Activated CD8-positive, alpha-beta memory T cell treated with anti-CD3 and anti-CD28 coated beads, Interleukin-2, amount 50 U/mL, for 24 hours (primary cell): ENCODE measurements around the gene SLC25A36.
"Not testable (repeated sequence)": the region's sequence is repeated elsewhere in the genome, so short reads cannot be mapped to it uniquely, and the experiment has no call there.

Source experiments
- DNase-seq: peaks from one replicate; pipeline ENCODE4 v3.0.0-alpha.2; 2020; ENCODE audit errors: extremely low read depth

SLC25A36 gene

DNA sequence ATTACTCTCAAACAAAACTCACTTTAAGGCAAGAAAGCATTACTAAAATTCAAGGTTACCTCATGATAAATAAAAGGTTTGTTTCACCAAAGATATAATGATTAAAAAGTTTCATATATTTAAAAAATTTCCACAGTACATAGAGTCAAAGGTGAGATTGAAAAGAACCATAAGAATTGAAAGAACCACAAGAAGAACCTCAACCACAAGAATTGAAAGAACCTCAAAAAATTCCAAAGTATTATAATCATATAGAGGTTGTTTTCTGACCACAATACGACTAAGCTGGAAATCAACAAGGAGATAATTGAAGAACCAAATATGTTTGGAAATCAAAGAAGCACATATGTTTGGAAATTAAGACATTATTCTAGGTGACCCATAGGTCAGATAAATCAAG is 52.7 kb downstream of the SLC25A36 start:
- DNase-seq: no peak

DNA sequence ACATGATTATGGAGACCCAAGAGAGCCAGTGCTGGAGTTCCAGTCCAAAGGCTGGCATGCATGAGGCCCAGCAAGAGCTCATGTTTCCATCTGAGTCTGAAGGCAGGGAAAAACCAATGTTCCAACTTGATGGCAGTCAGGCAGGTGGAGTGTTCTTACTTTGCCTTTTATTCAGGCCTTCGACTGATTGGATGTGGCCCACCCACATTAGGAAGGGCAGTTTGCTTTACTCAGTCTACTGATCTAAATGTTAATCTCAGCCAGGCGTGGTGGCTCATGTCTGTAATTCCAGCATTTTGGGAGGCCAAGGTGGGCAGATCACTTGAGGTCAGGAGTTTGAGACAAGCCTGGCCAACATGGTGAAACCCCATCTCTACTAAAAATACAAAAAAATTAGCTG is 53.2 kb downstream of the SLC25A36 start:
- DNase-seq: not testable (repeated sequence)

- no peak for DNase-seq
Observed at GRCh38 chr3:140995881-140996280, 54.2 kb downstream of the SLC25A36 start.

- no peak for DNase-seq
Observed at GRCh38 chr3:141000027-141000663, 58.5 kb downstream of the SLC25A36 start.

DNA sequence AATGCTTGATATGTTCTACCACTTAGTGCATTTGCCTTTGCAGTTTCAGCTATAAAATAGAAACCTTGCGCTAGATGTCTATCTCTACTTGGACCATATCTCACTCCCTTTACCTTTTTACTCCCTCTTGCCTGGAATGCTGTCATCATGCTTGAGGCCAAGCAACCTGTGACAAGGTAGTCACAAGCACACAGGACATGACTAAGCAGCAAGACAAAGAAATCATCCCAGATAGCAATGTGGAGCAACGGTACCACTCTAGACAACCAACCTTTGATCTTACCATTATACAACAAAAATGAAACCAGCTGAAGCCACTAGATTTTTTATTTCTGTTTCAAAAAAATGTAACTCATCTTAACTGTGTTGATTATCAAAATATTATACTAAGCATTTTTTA is 59.0 kb downstream of the SLC25A36 start:
- no peak for DNase-seq

- no peak for DNase-seq
Observed at GRCh38 chr3:141006344-141006743, 64.7 kb downstream of the SLC25A36 start.

DNA sequence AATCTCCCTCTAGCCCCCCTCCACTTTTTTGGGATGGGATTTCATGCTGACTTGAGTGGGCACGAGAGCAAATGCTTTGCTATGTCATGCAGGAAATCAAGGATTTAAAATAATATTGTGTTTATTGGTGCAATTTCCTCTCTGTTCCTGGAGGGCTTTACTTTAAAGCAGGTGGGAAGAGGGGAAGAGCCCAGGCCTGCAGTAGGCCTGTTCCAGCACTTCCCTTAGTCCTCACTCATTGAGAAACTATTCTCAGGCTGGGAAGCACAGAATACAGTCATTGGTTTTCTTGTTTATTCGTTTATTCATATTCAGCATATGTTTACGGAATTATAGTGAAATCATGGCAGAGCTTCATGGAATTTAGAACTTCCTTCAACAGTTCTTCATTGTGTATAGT is 67.9 kb downstream of the SLC25A36 start:
- DNase-seq: no peak

DNA sequence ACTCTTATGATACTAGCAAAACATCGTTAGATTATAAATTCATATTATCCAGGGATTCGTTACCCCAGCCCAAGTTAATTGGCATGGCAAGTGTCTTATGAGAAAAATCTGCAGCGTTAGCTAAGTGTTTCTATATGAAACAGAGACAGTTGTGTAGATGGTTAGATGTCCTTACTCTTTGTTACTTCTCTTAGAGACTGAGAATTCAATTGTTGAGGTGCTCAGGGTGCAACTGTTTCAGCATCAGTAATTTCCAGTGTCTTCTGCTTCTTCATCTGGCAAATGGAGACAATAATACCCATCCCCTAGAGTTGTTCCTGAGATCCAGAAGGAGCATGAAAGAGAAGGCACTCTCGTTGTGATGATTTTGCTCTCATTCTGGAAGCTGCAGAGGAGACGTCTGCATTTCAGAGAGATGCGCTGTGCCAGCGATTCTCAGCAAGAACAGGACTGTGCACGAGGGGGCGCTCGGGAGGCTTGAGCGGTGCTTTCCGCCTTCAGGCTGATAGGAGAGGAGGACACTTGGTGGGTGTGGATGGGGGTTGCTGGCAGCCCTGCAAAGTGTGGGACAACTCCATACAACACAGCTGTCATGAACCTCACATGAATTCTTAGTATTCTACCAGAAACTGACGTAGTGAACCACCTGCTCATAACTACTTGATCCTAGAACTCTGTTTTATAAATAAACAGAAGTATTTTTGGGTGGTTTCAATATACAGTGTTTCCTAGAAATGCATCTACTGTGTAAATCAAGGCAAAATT is 69.8 kb downstream of the SLC25A36 start:
- peak; percentile 40 for DNase-seq

DNA sequence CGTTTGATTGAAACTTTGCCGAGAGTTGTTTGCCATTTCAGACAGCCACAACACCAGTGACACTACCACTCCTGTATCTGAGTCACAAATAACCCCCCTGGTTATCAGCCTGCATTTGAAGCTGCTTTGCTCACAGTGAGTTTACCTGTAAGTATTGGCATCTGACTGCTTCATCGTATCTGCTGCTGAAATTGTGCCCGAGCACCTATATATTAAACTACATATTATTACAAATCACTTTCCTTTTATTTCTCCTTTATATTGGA is 70.3 kb downstream of the SLC25A36 start:
- DNase-seq: no peak

GRCh38 chr3:141012571-141012970 is 70.9 kb downstream of the SLC25A36 start:
- DNase-seq: no peak

GRCh38 chr3:141015481-141015880 is 73.8 kb downstream of the SLC25A36 start:
- DNase-seq: no peak

DNA sequence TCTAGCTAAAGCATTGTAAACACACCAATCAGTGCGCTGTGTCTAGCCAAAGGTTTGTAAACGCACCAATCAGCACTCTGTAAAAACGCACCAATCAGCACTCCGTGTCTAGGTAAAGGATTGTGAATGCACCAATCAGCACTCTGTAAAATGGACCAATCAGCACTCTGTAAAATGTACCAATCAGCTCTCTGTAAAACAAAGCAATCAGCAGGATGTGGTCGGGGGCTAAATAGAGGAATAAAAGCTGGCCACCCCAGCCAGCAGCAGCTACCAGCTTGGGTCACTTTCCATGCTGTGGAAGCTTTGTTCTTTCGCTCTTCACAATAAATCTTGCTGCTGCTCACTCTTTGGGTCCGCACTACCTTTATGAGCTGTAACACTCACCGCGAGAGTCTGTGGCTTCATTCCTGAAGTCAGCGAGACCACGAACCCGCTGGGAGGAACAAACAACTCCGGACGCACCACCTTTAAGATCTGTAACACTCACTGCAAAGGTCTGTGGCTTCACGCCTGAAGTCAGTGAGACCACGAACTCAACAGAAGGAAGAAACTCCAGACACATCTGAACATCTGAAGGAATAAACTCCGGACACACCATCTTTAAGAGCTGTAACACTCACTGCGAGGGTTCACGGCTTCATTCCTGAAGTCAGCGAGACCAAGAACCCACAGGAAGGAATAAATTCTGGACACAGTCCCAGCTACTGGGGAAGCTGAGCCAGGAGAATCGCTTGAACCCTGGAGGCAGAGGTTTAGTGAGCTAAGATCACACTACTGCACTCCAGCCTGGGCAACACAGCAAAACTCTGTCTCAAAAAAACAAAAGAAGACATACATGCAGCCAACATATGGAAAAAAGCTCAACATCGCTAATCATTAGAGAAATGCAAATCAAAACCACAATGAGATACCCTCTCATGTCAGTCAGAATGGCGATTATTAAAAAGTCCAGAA is 76.0 kb downstream of the SLC25A36 start:
- not testable (repeated sequence) for DNase-seq

DNA sequence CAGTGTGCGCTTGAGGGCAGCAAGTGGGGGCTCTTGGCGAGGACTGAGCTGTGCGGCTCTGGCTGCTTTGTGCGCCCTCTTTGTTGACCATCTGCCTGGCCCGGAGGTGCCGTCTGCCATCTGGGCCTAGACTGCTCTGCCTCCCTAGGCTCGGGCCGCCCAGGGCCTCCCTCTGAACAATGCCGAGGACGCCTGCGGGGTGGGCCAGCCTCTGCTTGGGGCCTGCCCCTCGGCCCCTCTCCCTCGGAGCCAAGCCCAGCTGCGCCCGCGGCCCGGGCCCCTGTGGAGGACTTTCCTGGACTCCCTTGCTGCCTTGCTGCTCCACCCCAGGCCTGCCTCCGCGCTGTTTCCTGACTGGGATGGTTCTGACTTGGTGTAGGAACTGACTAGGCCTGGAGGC is 77.6 kb downstream of the SLC25A36 start:
- no peak for DNase-seq

GRCh38 chr3:141020143-141020830 is 78.7 kb downstream of the SLC25A36 start:
- DNase-seq: no peak

DNA sequence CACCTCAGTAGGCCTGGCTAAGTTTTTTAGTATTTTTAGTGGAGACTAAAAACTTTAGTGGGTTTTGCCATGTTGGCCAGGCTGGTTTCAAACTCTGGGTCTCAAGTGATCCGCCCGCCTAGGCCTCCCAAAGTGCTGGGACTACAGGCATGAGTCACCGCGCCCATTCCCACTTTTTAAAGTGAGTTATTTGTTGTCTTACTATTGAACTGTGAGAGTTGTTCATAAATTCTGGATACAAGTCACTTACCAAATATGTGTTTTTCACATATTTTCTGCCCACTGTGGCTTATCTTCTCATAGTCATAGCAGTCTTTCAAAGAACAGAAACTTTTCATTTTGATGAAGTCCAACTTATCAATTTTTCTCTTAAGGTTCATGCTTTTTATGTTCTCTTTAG is 79.6 kb downstream of the SLC25A36 start:
- no peak for DNase-seq
